ENCODE data around the gene ZNF396. TPM values are rescaled to one million over a fixed set of nuclear protein-coding genes. Genes with fewer than 3 reads are reported as not detected.

ZNF396 gene
- total and polyA plus RNA-seq, 9 of the 15 experiments (the other 6 are each of a cell fraction or from before 2014, with no cell fraction given) = 0.73 to 2.3 (median 1.9) TPM

GRCh38 chr18:35361570-35362321, 15.4 kb downstream of the ZNF396 start (continued):
- TF ChIP-seq MEIS2 (IDR thresholded peaks at IDR 0.05; ENCODE audit: partially characterized antibody) = peak; percentile 4
- no peak for TF ChIP-seq MCM7 (IDR thresholded peaks at IDR 0.05)
- no peak for TF ChIP-seq STAT6 (CRISPR knock-in tag; IDR thresholded peaks at IDR 0.05)
- TF ChIP-seq SMARCC2 (IDR thresholded peaks at IDR 0.05; ENCODE audit: low read depth) = no peak
- TF ChIP-seq RBM17 (IDR thresholded peaks at IDR 0.05; ENCODE audit: borderline replicate concordance, low read depth, low read length) = no peak
- TF ChIP-seq, protein P1, sequence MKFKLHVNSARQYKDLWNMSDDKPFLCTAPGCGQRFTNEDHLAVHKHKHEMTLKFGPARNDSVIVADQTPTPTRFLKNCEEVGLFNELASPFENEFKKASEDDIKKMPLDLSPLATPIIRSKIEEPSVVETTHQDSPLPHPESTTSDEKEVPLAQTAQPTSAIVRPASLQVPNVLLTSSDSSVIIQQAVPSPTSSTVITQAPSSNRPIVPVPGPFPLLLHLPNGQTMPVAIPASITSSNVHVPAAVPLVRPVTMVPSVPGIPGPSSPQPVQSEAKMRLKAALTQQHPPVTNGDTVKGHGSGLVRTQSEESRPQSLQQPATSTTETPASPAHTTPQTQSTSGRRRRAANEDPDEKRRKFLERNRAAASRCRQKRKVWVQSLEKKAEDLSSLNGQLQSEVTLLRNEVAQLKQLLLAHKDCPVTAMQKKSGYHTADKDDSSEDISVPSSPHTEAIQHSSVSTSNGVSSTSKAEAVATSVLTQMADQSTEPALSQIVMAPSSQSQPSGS (CRISPR knock-in tag; IDR thresholded peaks at IDR 0.05) = no peak
- TF ChIP-seq TCF3 (CRISPR knock-in tag; IDR thresholded peaks at IDR 0.05) = peak; percentile 60
- TF ChIP-seq RBFOX2 (IDR thresholded peaks at IDR 0.05; ENCODE audit: low read depth, low read length) = no peak
- TF ChIP-seq ZNF175 (CRISPR knock-in tag; IDR thresholded peaks at IDR 0.05; ENCODE audit: low read depth) = no peak
- TF ChIP-seq TAF7 (tag; IDR thresholded peaks at IDR 0.05) = no peak
- no peak for TF ChIP-seq ZNF324 (CRISPR knock-in tag; IDR thresholded peaks at IDR 0.05)
- 0 out of 2 replicates have a peak, but pooled peaks have one; percentile 33 for TF ChIP-seq SMARCA4 (IDR thresholded peaks at IDR 0.05)
- no peak for TF ChIP-seq STAT5A (IDR thresholded peaks at IDR 0.05; ENCODE audit: borderline replicate concordance, low read length)
- 0 out of 2 replicates have a peak, but pooled peaks have one; percentile 29 for TF ChIP-seq DPF2 (IDR thresholded peaks at IDR 0.05)
- TF ChIP-seq STAT5B (CRISPR knock-in tag; IDR thresholded peaks at IDR 0.05) = no peak
- no peak for TF ChIP-seq FOXM1 (IDR thresholded peaks at IDR 0.05; ENCODE audit: low read depth)
- no peak for TF ChIP-seq FOXM1 (CRISPR knock-in tag; IDR thresholded peaks at IDR 0.05; ENCODE audit: low read depth)
- 0 out of 4 replicates have a peak, but pooled peaks of 1 of the 2 experiments have one; percentile 15 for TF ChIP-seq TRIM24 (IDR thresholded peaks at IDR 0.05)
- no peak for TF ChIP-seq SMAD3 (CRISPR knock-in tag; conservative IDR thresholded peaks at IDR 0.05)
- no peak for TF ChIP-seq SETDB1 (IDR thresholded peaks at IDR 0.05; ENCODE audit: low read length)
- peak; percentile 36; the same call in 1 of the 2 replicates for TF ChIP-seq CBFA2T2 (conservative IDR thresholded peaks at IDR 0.05)
- TF ChIP-seq SRSF7 (optimal IDR thresholded peaks at IDR 0.05; ENCODE audit: low read depth, low read length) = no peak
- TF ChIP-seq, protein P2, sequence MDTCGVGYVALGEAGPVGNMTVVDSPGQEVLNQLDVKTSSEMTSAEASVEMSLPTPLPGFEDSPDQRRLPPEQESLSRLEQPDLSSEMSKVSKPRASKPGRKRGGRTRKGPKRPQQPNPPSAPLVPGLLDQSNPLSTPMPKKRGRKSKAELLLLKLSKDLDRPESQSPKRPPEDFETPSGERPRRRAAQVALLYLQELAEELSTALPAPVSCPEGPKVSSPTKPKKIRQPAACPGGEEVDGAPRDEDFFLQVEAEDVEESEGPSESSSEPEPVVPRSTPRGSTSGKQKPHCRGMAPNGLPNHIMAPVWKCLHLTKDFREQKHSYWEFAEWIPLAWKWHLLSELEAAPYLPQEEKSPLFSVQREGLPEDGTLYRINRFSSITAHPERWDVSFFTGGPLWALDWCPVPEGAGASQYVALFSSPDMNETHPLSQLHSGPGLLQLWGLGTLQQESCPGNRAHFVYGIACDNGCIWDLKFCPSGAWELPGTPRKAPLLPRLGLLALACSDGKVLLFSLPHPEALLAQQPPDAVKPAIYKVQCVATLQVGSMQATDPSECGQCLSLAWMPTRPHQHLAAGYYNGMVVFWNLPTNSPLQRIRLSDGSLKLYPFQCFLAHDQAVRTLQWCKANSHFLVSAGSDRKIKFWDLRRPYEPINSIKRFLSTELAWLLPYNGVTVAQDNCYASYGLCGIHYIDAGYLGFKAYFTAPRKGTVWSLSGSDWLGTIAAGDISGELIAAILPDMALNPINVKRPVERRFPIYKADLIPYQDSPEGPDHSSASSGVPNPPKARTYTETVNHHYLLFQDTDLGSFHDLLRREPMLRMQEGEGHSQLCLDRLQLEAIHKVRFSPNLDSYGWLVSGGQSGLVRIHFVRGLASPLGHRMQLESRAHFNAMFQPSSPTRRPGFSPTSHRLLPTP (IDR thresholded peaks at IDR 0.05; ENCODE audit: borderline replicate concordance, extremely low read depth, insufficient read length) = no peak
- TF ChIP-seq EGR1 (conservative IDR thresholded peaks at IDR 0.05) = no peak
- no peak for TF ChIP-seq SNRNP70 (optimal IDR thresholded peaks at IDR 0.05; ENCODE audit: low read depth, low read length)

Data from K562 (cell line).